ENCODE data around the gene CASKIN2. TPM values are rescaled to one million over a fixed set of nuclear protein-coding genes. Genes with fewer than 3 reads are reported as not detected.

The CASKIN2 gene
- total and polyA plus RNA-seq, 2 of the 4 experiments (the other 2 are of a cell fraction) = 2.9 to 6.9 TPM

DNA sequence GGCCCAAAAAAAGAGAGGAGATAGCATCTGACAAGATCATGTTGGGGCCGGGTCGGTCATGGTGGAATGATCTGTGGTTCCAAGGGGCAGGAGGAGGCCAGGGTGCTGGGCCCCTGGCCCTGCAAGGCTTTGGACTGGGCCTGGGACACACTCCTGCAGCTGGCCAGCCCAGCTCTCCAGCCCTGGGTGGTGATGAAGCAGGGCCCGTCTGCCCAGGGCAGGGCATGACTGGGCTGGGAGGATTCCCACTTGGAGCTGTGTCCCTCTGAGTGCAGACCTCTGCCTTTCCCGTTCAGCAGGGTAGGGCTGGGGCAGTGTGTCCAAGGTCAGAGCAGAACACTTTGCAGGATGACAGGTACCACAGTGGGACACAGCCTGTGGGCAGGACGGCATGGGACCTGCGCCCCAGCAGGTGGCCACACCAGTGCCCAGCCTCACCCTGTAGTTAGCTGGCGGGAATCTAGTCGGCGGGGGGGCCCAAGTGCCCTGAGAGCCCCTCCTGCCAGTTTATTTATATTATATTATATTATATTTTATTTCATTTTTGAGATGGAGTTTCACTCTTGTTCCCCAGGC lies 44.7 kb upstream of the CASKIN2 start:
- H3K23ac ChIP-seq (ENCODE audit: low read depth, low read length) = no peak overlapping the region

More for the DNA sequence above, 44.7 kb upstream of the CASKIN2 start:
- Histone ChIP-seq H2BK5ac (ENCODE audit: low read depth, low read length, poor library complexity, severe bottlenecking) (no peak overlapping the region), H3K9me1 (ENCODE audit: insufficient read depth, low read length) (no peaks in the 10 kb centered on the region), H4K8ac (ENCODE audit: low read depth in 2 of 2, low read length in 2 of 2) (no peak overlapping the region), H3K18ac (ENCODE audit: low read depth, low read length) (no peak overlapping the region), H3K36me3 (ENCODE audit: control insufficient read depth, insufficient read depth, low read length) (no peaks in the 10 kb centered on the region), H4K91ac (ENCODE audit: insufficient read depth, low read depth, low read length) (no peak overlapping the region), H2AFZ (replicated peaks; ENCODE audit: low read length, poor library complexity) (no peak overlapping the region), H2BK20ac (ENCODE audit: low read depth, low read length) (no peak overlapping the region), H3K27me3 (ENCODE audit: control insufficient read depth, insufficient read depth, low read length) (peaks cover 8% of the 10 kb centered on the region), H3K27ac (ENCODE audit: insufficient read depth, low read length) (no peak overlapping the region), H2AK5ac (ENCODE audit: low read depth, low read length) (no peak overlapping the region), H4K20me1 (ENCODE audit: insufficient read depth, low read length) (no peaks in the 10 kb centered on the region), H3K4me3 (ENCODE audit: insufficient read depth, low read depth, low read length) (no peak overlapping the region), H2BK15ac (ENCODE audit: low read depth, low read length) (no peak overlapping the region), H3K14ac (replicated peaks; ENCODE audit: low read depth, low read length) (no peak overlapping the region), H3K4me1 (ENCODE audit: control insufficient read depth, insufficient read depth, low read length) (peaks cover 1% of the 10 kb centered on the region; the same call in 1 of the 2 replicates), H3K9ac (ENCODE audit: low read depth, low read length) (no peak overlapping the region), H3K79me1 (ENCODE audit: low read depth in 1 of 2, low read length in 2 of 2) (no peaks in the 10 kb centered on the region), H3K4ac (ENCODE audit: low read depth, low read length) (no peak overlapping the region), H2AK9ac (replicated peaks; ENCODE audit: low read depth, low read length, poor library complexity) (no peak overlapping the region), H2BK120ac (ENCODE audit: low read depth, low read length) (no peak overlapping the region), H3K4me2 (ENCODE audit: low read depth, low read length) (no peak overlapping the region), H4K5ac (ENCODE audit: low read depth, low read length) (no peak overlapping the region), H3K56ac (ENCODE audit: extremely low read depth, insufficient read depth, low read length) (no peak overlapping the region), H3K9me3 (ENCODE audit: control insufficient read depth, insufficient read depth, low read length) (no peaks in the 10 kb centered on the region)
- ATAC-seq (ENCODE audit: low read depth) = no peak
- ChIA-PET POLR2A (ENCODE audit: unreplicated experiment) (no interaction called here), CTCF (no interaction called here)
- in situ Hi-C loops (cut with MboI; ENCODE audit: low sequenced_read_pairs) = no loop called here
- WGBS, 2 experiments (ENCODE audit: extremely low coverage in 2 of 2, insufficient read length in 1 of 2) = 20% methylated on average over 1 of the region's 9 CpGs; no CpG with 5 or more reads in 1 of the 2 experiments
- BruUV-seq (replicated peaks) = no TSS peak
- no peak for DNase-seq
- dilution Hi-C loops (cut with HindIII; ENCODE audit: low sequenced_read_pairs, unreplicated experiment) = no loop called here
- no peak for TF ChIP-seq NFE2L2 (IDR thresholded peaks at IDR 0.05; ENCODE audit: low read depth, low read length)
- intact Hi-C loops (cut with micrococcal nuclease) = no loop called here

All from IMR-90 (cell line).